ENCODE data around the gene LRP8. TPM values are rescaled to one million over a fixed set of nuclear protein-coding genes. Genes with fewer than 3 reads are reported as not detected.

LRP8 gene
- total RNA-seq, 1 experiment from 2014 or later, result 16.1 TPM

DNA sequence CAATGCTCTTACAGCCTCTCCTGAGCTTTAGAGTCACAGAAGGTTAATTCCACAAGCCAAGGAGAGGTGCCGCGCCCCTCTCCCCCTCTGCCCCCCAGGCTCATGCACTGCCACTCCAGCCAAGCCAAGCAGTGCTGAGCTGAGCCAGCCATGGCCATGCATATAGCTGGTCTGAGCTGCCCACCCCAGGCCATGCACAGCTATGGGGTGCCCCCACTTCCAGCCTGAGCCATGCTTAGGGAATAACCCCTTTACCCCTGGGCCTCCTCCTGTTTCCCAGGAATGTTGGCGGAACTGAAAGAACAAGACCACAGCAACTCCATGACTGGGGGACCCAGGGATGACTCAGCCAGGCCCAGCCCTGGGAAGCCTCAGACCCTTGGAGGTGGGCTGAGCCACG is 55.5 kb downstream of the LRP8 start:
- H3K27me3 ChIP-seq, result no peaks in the 10 kb centered on the region
- peaks cover 40% of the 10 kb centered on the region for H3K36me3 ChIP-seq
- no peaks in the 10 kb centered on the region for H3K9me3 ChIP-seq
- H3K4me3 ChIP-seq, result no peak overlapping the region
- no peak for DNase-seq

DNA sequence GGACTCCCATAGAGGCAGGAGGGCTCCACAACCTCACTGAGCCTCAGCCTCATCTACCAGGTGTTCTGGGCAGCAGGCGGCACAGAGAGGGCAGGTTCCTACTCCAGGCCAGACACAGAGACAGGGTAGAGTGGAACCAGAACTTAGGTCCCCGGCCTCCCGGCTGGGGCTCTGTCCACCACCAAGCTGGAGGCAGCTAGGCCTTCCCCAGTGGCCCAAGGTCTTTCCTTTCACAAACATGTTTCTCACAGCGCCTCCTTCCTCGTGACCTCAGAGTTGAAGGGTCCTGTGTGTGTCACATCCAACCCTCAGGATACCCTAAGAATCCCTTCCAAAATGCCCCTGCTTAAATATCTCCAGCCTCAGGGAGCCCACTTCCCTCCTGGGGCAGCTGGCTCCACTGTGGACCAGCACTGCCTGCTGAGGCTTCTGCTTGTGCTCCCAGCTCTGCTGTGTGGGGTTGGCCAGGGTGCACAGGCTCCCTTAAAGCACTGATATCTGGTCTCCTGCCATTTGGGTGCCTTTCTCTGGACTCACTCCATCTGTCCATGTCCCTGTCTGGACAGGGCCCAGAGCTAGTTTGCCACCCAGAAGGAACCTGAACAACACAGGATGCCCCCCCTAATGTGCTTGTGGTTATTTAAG is 56.3 kb downstream of the LRP8 start:
- DNase-seq, result no peak

DNA sequence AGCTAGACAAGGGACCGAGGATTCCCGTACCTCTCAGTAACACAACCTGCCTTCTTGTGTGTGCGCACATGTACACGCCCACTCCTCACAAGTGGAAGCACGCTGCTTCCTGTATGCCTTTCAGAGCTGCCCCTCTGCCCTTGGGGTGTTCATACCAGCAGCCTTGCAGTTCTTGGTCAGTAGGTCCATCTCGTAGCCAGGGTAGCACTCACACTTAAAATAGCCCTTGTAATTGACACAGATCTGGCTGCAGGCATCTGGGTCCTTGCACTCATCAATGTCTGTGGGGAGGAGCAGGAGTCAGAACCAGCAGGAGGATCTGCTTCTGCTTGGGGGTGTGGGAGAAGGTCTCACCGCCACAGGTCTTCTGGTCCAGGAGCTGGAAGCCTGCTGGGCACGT is 57.0 kb downstream of the LRP8 start:
- H3K36me3 ChIP-seq, result peaks cover 43% of the 10 kb centered on the region
- no peak for DNase-seq
- H3K4me3 ChIP-seq, result no peak overlapping the region
- no peaks in the 10 kb centered on the region for H3K9me3 ChIP-seq
- no peaks in the 10 kb centered on the region for H3K27me3 ChIP-seq

More for the DNA sequence above, 56.3 kb downstream of the LRP8 start:
- Histone ChIP-seq H3K27me3 (no peaks in the 10 kb centered on the region), H3K4me3 (no peak overlapping the region), H3K36me3 (peaks cover 37% of the 10 kb centered on the region), H3K9me3 (no peaks in the 10 kb centered on the region)

DNA sequence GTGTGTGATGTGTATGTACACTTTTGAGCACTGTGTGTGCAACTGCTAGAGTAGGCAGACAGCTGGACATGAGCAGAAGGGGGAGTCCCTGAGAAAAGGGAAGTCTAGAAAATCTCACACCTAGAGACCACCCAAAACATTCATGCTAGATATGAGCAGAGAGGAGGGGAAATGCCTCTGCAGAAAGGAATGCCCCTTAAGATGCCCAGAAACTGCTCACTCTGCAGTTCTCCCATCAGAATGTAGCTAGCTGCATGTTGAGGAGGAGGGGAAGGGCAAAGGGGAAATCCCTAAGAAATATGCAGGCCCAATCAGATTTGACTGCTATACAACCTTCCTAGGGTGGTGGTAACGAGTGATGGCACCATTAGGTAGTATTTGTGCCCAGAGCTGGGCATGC is 57.8 kb downstream of the LRP8 start:
- H3K27me3 ChIP-seq, result no peaks in the 10 kb centered on the region
- no peak for DNase-seq
- H3K9me3 ChIP-seq, result no peaks in the 10 kb centered on the region
- H3K36me3 ChIP-seq, result peaks cover 46% of the 10 kb centered on the region
- H3K4me3 ChIP-seq, result no peak overlapping the region

DNA sequence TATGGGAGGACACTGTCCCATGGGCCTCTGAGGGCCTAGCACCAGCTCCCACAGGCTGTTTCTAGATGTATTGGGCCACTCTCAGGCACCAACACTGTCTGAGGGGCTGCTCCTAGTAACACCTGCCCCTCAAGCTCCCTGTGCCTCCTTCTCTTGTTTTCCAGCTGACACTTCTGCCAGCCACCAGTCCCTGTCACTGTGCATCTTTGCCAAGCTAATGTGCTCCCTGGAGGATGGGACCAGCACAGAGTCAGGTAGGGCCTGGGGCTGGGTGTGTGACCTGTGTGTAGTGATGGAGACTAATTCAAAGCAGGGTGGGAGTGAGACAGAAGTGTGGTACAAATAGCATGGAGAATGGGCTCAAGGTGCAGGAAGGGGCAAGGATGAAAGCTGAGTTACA is 60.1 kb downstream of the LRP8 start:
- peaks cover 50% of the 10 kb centered on the region for H3K36me3 ChIP-seq
- H3K4me3 ChIP-seq, result no peak overlapping the region
- DNase-seq, result no peak
- no peaks in the 10 kb centered on the region for H3K27me3 ChIP-seq
- no peaks in the 10 kb centered on the region for H3K9me3 ChIP-seq

DNA sequence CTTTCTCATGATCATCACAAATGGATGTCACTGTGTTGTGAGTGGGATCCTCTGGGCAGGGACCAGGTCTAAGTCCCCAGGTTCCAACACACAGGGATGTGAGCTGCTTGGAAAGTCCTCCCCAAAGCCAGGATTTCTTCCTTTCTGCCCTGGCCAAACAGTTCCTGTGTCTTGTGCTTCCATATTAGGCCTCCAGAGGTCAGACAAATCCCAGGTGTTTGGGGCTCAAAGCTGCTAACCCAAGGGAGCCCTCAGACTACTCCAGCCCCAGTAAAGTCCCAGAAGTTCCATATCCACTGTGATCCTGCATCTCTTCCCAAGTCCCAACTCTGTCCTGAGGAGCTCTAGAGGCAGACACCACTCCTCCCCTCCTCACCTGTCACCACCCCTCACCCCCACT is 61.8 kb downstream of the LRP8 start:
- Histone ChIP-seq H3K4me3 (no peak overlapping the region), H3K36me3 (peaks cover 64% of the 10 kb centered on the region), H3K9me3 (no peaks in the 10 kb centered on the region), H3K27me3 (no peaks in the 10 kb centered on the region)
- DNase-seq, result no peak

DNA sequence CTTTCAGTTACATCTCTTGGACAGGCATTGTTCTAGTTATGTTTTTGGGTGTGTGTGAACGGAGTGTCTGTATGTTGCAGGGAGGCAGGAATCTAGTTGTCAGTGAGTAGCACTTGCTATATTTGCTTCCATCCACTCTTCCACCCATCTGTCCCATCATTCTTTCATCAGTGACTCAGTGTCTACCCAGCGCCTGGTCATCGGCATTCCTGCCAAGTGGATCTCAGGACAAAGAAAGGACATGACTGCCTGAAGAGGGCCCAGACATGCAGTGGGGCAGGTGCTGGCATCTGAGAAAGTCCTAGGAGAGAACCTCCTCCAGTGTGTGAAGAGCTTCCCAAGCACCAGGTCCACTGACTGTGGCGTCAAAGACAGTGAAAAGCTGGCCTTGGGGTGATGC is 62.3 kb downstream of the LRP8 start:
- Histone ChIP-seq H3K36me3 (peaks cover 62% of the 10 kb centered on the region), H3K9me3 (no peaks in the 10 kb centered on the region), H3K4me3 (no peak overlapping the region), H3K27me3 (no peaks in the 10 kb centered on the region)
- DNase-seq, result peak; percentile 27

DNA sequence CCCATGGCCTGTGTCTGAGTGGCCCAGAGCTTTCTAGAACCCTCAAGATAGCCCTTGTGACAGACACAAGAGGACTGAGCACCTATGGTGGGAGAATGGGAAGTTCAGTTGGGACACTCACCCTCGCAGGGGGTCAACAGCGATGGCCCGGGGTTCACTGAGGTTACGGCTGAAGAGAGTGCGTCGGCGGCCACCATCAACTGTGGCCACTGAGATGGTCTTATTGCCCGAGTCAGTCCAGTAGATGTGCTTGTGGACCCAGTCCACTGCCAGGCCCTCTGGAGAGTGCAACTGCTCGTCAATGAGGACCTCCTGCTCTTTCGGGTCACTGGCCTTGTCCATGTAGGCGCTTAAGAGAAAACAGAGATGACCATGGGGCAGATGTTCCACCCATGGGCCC is 63.8 kb downstream of the LRP8 start:
- DNase-seq, result no peak
- Histone ChIP-seq H3K9me3 (no peaks in the 10 kb centered on the region), H3K27me3 (no peaks in the 10 kb centered on the region), H3K36me3 (peaks cover 65% of the 10 kb centered on the region), H3K4me3 (no peak overlapping the region)

DNA sequence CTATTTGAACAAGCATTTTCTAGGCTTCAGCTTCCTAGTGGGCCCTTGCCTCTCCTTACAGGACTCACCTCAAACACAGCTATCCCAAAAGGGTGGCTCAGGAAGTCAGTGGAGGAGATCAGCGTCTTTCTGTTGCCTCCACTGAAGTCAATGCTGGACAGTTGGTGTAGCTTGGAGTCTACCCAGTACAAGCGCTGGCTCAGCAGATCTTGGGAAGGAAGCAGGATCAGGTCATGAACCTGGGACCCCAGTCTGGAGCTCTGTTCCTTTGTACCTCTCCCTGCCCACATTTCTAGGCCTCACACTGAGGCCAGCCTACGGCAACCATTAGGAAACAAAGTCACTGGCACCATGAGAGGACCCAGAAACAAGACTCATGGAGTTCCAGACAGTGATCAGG is 65.9 kb downstream of the LRP8 start:
- Histone ChIP-seq H3K9me3 (no peaks in the 10 kb centered on the region), H3K36me3 (peaks cover 70% of the 10 kb centered on the region), H3K4me3 (no peak overlapping the region), H3K27me3 (no peaks in the 10 kb centered on the region)
- no peak for DNase-seq

DNA sequence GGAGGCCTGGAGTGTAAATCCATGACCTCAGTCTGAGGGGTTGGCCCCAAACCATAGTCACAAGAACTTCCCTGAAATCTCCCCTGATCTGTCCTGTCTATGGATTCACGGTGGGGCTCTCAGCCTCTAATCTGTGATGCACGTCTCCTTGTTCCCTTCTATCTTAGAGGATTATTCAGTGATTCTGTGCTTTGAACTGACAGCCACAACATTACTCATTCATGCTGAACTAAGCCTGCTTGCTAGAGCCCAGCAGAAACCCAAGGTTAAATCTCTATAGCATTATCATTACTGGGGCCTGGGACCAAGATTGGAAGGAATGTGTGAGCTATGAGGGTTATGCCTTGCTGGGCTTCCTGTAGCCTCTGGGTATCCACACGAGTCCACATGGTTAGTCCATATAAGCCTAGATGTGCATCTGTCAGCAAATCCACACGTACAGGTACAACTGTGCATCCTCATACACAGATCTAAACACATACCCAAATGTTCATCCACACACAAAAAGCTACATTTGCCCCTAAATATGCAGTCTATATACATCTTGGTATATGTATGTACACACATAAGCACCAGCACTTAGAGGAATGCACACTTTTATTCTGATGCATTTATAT is 67.1 kb downstream of the LRP8 start:
- no peak overlapping the region for H3K4me3 ChIP-seq
- no peaks in the 10 kb centered on the region for H3K27me3 ChIP-seq
- peaks cover 73% of the 10 kb centered on the region for H3K36me3 ChIP-seq
- no peaks in the 10 kb centered on the region for H3K9me3 ChIP-seq
- DNase-seq, result no peak

DNA sequence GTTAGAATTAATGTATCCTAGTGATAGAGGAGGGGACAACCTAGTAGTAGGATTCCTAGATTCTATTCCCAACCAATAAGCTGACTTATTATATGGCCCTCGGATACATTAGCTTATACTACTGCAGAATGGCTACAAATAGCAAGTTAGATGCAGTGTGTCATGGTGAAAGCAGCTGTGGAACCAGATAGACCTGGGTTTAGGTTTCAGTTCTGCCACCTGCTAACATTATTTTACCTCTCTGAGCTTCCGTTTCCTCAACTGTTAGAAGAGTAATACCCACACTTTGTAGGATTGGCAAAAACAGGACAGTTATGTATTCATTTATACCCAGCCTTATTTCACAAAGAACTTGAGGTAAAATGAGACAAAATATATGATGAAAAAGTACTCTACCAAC is 67.9 kb downstream of the LRP8 start:
- Histone ChIP-seq H3K36me3 (peaks cover 76% of the 10 kb centered on the region), H3K9me3 (no peaks in the 10 kb centered on the region)
- DNase-seq, result no peak

DNA sequence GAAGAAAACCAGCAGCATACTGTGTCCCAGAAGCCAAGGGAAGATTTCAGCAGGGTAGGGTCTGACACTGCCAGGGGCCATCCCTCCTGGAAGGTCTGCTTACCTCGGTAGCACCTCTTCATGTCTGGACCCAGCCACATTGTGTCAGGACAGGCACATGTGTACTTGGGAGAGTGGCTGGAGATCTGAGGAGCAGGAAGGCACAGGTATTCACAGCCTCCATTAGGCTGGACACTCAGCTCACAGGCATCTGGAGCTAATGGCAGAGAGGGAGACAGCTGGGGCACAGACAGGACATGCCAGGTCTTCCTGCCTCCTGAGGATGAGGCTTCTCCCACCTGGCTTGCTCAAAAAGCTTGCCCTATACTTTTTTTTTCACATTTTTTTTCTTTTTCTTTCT is 69.7 kb downstream of the LRP8 start:
- no peaks in the 10 kb centered on the region for H3K27me3 ChIP-seq
- no peak overlapping the region for H3K4me3 ChIP-seq
- no peak for DNase-seq
- no peaks in the 10 kb centered on the region for H3K9me3 ChIP-seq
- H3K36me3 ChIP-seq, result peaks cover 73% of the 10 kb centered on the region

More for the DNA sequence above, 67.9 kb downstream of the LRP8 start:
- Histone ChIP-seq H3K4me3 (no peak overlapping the region), H3K27me3 (no peaks in the 10 kb centered on the region)

DNA sequence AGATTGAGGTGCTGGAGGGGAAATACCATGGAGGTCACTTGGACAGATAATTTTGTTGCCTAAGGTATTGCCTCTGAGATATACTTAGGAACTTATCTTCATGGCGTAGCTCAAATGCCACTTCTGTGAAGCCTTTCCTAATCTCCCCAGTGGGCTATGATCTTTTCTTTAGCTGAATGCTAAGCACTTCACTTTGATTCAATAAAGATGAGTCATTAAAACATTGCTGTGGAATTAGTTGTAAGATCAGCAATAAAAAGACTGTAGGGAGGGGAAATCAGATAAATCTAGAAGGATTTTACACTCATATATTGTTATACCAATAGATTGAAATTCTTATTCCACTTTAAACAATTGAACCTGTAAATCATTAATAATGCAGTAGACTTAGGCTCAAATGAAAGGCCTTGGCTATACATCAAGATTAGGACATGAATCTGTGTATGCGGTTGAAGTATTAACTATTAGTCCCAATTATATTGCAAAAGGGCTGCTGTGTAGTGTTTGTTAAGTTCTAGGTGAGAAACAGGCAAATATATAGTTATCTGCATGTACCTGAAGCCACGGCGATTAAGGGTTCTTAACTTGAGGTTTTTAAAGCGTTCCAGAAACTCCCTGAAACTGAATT is 70.3 kb downstream of the LRP8 start:
- H3K4me3 ChIP-seq, result no peak overlapping the region

DNA sequence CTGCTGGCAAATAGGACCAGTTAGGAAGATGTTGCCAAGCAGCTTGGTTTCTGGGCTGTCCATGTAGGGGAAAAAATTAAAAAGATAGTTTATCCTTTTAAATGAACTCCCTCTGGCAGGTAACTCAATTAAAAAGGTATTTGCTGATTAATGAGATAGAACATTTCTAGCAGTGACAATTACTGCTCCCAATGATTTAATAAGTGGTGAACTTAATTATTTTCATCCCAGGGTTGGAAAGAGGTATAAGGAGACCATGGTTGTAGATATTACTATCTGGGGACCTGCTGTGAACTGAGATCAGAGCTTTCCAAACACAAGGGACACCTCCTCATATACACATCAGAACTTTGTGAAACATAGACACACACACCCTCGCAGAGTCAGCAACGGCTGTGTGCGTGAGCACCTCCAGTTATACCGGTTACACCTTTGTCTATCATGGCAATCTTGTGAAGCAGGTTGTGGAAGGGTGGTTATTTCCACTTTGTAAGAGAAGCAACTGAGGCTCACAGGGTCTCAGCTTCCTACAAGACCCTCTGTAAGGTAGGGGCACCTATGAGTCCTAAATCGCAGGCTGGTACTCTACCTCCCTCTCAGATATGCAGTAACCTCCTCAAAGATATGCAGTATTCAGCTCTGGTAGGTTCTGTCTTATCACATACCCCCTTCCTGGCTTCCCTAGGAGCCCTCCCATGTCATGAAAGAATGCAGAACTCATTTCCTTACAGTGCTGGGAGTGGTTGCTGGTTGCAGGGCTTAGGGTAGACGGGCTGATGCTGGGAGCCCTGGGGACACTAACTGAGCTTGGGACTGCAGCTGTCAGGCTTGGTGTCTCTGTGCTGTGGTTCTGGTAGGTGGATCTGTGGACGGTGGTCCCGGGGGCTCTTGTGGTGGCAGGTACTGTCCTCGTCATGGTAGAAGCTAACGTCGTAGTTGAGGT is 71.1 kb downstream of the LRP8 start:
- no peaks in the 10 kb centered on the region for H3K27me3 ChIP-seq
- no peaks in the 10 kb centered on the region for H3K9me3 ChIP-seq
- no peak for DNase-seq
- H3K36me3 ChIP-seq, result peaks cover 68% of the 10 kb centered on the region
- H3K4me3 ChIP-seq, result no peak overlapping the region

More for the DNA sequence above, 70.3 kb downstream of the LRP8 start:
- DNase-seq, result no peak
- H3K27me3 ChIP-seq, result no peaks in the 10 kb centered on the region
- peaks cover 69% of the 10 kb centered on the region for H3K36me3 ChIP-seq
- H3K9me3 ChIP-seq, result no peaks in the 10 kb centered on the region

DNA sequence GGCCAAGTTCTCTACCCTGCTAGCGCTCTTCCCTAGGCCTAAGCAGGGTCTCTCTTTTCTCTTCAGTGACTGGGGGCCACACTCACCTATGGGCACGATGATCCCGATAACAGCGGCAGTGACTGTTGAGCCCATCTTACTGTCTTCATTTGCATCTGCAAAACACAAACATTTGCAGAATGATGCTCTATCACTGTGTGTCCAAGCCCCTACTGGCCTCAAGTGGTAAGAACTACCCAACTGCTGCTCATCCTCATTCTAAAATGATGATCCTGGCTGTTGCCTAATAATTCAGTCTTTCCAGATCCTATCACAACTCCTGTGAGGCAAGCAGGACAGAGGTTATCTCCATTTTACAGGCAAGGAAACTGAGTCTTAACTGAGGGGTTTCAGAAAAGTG is 72.8 kb downstream of the LRP8 start:
- DNase-seq, result no peak
- no peaks in the 10 kb centered on the region for H3K9me3 ChIP-seq
- peaks cover 67% of the 10 kb centered on the region for H3K36me3 ChIP-seq
- no peak overlapping the region for H3K4me3 ChIP-seq
- H3K27me3 ChIP-seq, result no peaks in the 10 kb centered on the region

DNA sequence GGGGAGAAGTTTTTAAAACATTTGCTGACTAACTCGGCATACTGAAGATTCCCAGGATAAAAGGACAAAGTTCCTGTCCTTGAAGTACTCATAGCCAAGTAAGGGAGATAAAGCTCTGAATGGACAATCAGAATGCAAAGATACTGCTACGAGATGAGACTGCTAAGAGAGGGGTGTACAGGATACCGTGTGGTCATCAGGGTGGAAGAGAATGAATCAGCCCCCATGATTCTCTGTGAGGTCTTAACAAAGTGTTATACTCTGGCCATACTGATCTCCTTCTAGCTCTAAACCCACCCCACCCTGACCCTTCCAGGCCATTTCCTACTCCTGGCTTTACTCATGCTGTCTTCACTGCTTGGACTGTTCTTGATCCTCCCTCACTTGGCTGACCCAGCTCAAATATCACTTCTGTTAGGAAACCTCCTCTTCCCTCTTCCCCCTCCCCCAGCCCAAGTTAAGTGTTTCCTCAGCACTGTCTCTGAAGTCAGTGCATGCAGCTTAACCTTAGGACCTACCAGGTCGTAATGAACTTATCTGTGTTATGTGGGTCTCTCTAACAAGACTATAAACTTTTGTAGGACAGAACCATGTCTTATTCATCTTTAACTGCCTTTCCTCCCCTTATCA is 73.7 kb downstream of the LRP8 start:
- H3K4me3 ChIP-seq, result no peak overlapping the region
- no peaks in the 10 kb centered on the region for H3K27me3 ChIP-seq
- peaks cover 72% of the 10 kb centered on the region for H3K36me3 ChIP-seq
- no peak for DNase-seq
- no peaks in the 10 kb centered on the region for H3K9me3 ChIP-seq

DNA sequence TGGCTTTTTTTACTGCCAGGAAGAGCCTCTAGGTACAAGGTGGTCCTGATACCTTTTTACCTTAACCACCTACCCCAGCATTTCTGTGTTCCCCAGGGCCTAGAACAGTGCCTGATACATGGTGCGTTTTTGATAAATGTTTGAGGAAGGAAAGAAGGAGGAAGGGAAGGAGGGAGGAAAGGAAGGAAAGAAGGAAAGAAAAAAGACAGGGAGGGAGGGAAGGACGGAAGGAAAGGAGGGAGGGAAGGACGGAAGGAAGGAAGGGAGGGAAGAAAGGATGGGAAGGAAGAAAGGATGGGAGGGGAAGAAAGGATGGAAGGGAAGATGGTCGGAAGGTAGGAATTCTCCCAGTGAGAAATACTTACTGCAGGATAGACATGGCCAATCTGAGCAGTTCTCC is 77.5 kb downstream of the LRP8 start:
- H3K4me3 ChIP-seq, result no peak overlapping the region
- H3K27me3 ChIP-seq, result no peaks in the 10 kb centered on the region
- no peaks in the 10 kb centered on the region for H3K9me3 ChIP-seq
- peaks cover 74% of the 10 kb centered on the region for H3K36me3 ChIP-seq
- no peak for DNase-seq

Measured in MG63 (cell line).